IMR-90 (cell line): Measurements from ENCODE around the gene TP53AIP1. TPM values are rescaled to one million over a fixed set of nuclear protein-coding genes. Genes with fewer than 3 reads are reported as not detected.

Experiments used
- ATAC-seq: fragments of 200-7000 bp; cut with Tn5 transposase; 2 replicates; pipeline ENCODE4 v1.9.1; 2020; ENCODE audit warnings: low read depth, mild to moderate bottlenecking, moderate library complexity
- BruUV-seq: library from RNA; stranded (reverse); fragments of 400-500 nt; replicated peaks from 2 replicates; lab custom pipeline; 2021; lab: Mats Ljungman, UMichigan
- CTCF ChIA-PET: fragments of 300-600 bp; formaldehyde crosslinking; extraction: SDS; loops from one replicate; lab custom pipeline; 2021; ENCODE audit warnings: antibody characterized with exemption; lab: Yijun Ruan, JAX
- POLR2A ChIA-PET: fragments of 300-600 bp; sonication (Branson Sonifier 250); formaldehyde crosslinking; loops from one replicate; lab custom pipeline; 2022; ENCODE audit warnings: antibody characterized with exemption; ENCODE audit not compliant: unreplicated experiment; lab: Charles Lee
- DNase-seq: peaks from one replicate; pipeline ENCODE4 v3.0.0; 2013
- H2AFZ ChIP-seq: replicated peaks from 2 replicates; pipeline ENCODE3; 2013; ENCODE audit warnings: low read length, mild to moderate bottlenecking; ENCODE audit not compliant: poor library complexity
- H2AK5ac ChIP-seq: 2 replicates; pipeline ENCODE4 v1.6.1; 2013; ENCODE audit warnings: low read depth, low read length, inconsistent platforms
- H2AK9ac ChIP-seq: replicated peaks from 2 replicates; pipeline ENCODE3; 2013; ENCODE audit warnings: mild to moderate bottlenecking, low read depth, low read length, moderate library complexity; ENCODE audit not compliant: poor library complexity
- H2BK120ac ChIP-seq: 2 replicates; pipeline ENCODE4 v1.6.1; 2013; ENCODE audit warnings: low read depth, low read length, inconsistent platforms
- H2BK15ac ChIP-seq: 3 replicates; pipeline ENCODE4 v1.6.1; 2013; ENCODE audit warnings: low read depth, low read length, inconsistent platforms
- H2BK20ac ChIP-seq: 2 replicates; pipeline ENCODE4 v1.6.1; 2013; ENCODE audit warnings: low read depth, mild to moderate bottlenecking, inconsistent platforms, low read length, moderate library complexity
- H2BK5ac ChIP-seq: 2 replicates; pipeline ENCODE4 v1.6.1; 2013; ENCODE audit warnings: mild to moderate bottlenecking, low read depth, low read length, inconsistent platforms; ENCODE audit not compliant: poor library complexity, severe bottlenecking
- H3K14ac ChIP-seq: replicated peaks from 2 replicates; pipeline ENCODE4 v1.6.1; 2013; ENCODE audit warnings: low read depth, low read length, inconsistent platforms
- H3K18ac ChIP-seq: 2 replicates; pipeline ENCODE4 v1.6.1; 2013; ENCODE audit warnings: low read depth, low read length, control low read depth
- H3K23ac ChIP-seq: 2 replicates; pipeline ENCODE4 v1.6.1; 2013; ENCODE audit warnings: low read depth, low read length, inconsistent platforms
- H3K27ac ChIP-seq: 2 replicates; pipeline ENCODE4 v1.5.1; 2013; ENCODE audit warnings: mild to moderate bottlenecking, control low read depth, low read length; ENCODE audit not compliant: insufficient read depth
- H3K27me3 ChIP-seq: 2 replicates; pipeline ENCODE4 v1.6.1; 2013; ENCODE audit warnings: low read length; ENCODE audit not compliant: control insufficient read depth, insufficient read depth
- H3K36me3 ChIP-seq: 2 replicates; pipeline ENCODE4 v1.6.1; 2013; ENCODE audit warnings: low read length, mixed read lengths; ENCODE audit not compliant: control insufficient read depth, insufficient read depth
- H3K4ac ChIP-seq: 2 replicates; pipeline ENCODE4 v1.6.1; 2013; ENCODE audit warnings: low read depth, low read length, inconsistent platforms
- H3K4me1 ChIP-seq: 2 replicates; pipeline ENCODE4 v1.6.1; 2013; ENCODE audit warnings: low read length, mixed read lengths; ENCODE audit not compliant: control insufficient read depth, insufficient read depth
- H3K4me2 ChIP-seq: 2 replicates; pipeline ENCODE4 v1.6.1; 2013; ENCODE audit warnings: low read depth, mild to moderate bottlenecking, control low read depth, low read length, moderate library complexity
- H3K4me3 ChIP-seq: 2 replicates; pipeline ENCODE4 v1.5.1; 2013; ENCODE audit warnings: low read depth, mild to moderate bottlenecking, control low read depth, low read length, moderate library complexity; ENCODE audit not compliant: insufficient read depth
- H3K56ac ChIP-seq: 2 replicates; pipeline ENCODE4 v1.6.1; 2013; ENCODE audit warnings: low read length, inconsistent platforms; ENCODE audit not compliant: insufficient read depth; ENCODE audit errors: extremely low read depth
- H3K79me1 ChIP-seq, 2 experiments: 2 replicates each; pipeline ENCODE4 v1.6.1; 2013; ENCODE audit warnings: low read length in 2 of 2, inconsistent platforms in 1 of 2, low read depth in 1 of 2
- H3K9ac ChIP-seq: 2 replicates; pipeline ENCODE4 v1.6.1; 2013; ENCODE audit warnings: low read depth, low read length, control low read depth
- H3K9me1 ChIP-seq: 2 replicates; pipeline ENCODE4 v1.6.1; 2013; ENCODE audit warnings: low read length, inconsistent platforms; ENCODE audit not compliant: insufficient read depth
- H3K9me3 ChIP-seq: 2 replicates; pipeline ENCODE4 v1.6.1; 2013; ENCODE audit warnings: low read length; ENCODE audit not compliant: control insufficient read depth, insufficient read depth
- H4K20me1 ChIP-seq: 2 replicates; pipeline ENCODE4 v1.6.1; 2013; ENCODE audit warnings: low read length, inconsistent platforms; ENCODE audit not compliant: insufficient read depth
- H4K5ac ChIP-seq: 2 replicates; pipeline ENCODE4 v1.6.1; 2013; ENCODE audit warnings: mild to moderate bottlenecking, low read depth, low read length, control low read depth
- H4K8ac ChIP-seq, 2 experiments: 2 replicates each; pipeline ENCODE4 v1.6.1; 2013; ENCODE audit warnings: low read depth in 2 of 2, low read length in 2 of 2, control low read depth in 1 of 2, inconsistent platforms in 1 of 2
- H4K91ac ChIP-seq: 2 replicates; pipeline ENCODE4 v1.6.1; 2013; ENCODE audit warnings: low read depth, low read length, inconsistent platforms; ENCODE audit not compliant: insufficient read depth
- CTCF ChIP-seq: conservative IDR thresholded peaks from 2 replicates; pipeline ENCODE4 v1.5.1; 2012; ENCODE audit warnings: mild to moderate bottlenecking, low read depth, low read length, improper control_type of control experiment
- NFE2L2 ChIP-seq: fragments of 150-350 bp; IDR thresholded peaks from 2 replicates; pipeline ENCODE4 v1.6.1; 2016; ENCODE audit warnings: low read depth, mild to moderate bottlenecking, low read length
- RAD21 ChIP-seq: IDR thresholded peaks from 2 replicates; pipeline ENCODE4 v1.6.1; 2012; ENCODE audit warnings: low read length, improper control_type of control experiment
- WGBS, 2 experiments: methylation state at CpG; one replicate each; pipeline versions ENCODE4 v1.1.5 to v1.1.7; 2013; ENCODE audit warnings: missing lambda C conversion rate in 2 of 2; ENCODE audit not compliant: insufficient read length in 1 of 2; ENCODE audit errors: extremely low coverage in 2 of 2; 5-methylcytosine and 5-hydroxymethylcytosine counted together
- dilution Hi-C: fragments of 300-500 bp; cut with HindIII; formaldehyde crosslinking; loops from one replicate; pipeline ENCODE4 v1.14.3; 2018; ENCODE audit warnings: low sequenced_read_pairs; ENCODE audit not compliant: unreplicated experiment
- in situ Hi-C: fragments of 300-500 bp; cut with MboI; formaldehyde crosslinking; loops from 3 replicates; pipeline ENCODE4 v1.14.3; 2019; ENCODE audit warnings: low sequenced_read_pairs, inconsistent platforms, mixed read lengths
- intact Hi-C: fragments of 100-400 bp; cut with micrococcal nuclease; formaldehyde crosslinking; loops from 2 replicates; pipeline ENCODE4 v1.10.0; 2022
- polyA plus RNA-seq, 3 experiments: library from polyadenylated mRNA; depleted of rRNA; stranded (reverse); fragments of >200 nt; gene quantifications; 2 replicates each; pipeline ENCODE4 v1.2.3, GENCODE V29; 2012; ENCODE audit warnings: low replicate concordance in 1 of 3
- total RNA-seq: library from RNA; depleted of rRNA; stranded (reverse); fragments of >200 nt; gene quantifications from 2 replicates; pipeline ENCODE4 v1.2.3, GENCODE V29; 2012

TP53AIP1 gene
- total and polyA plus RNA-seq, 2 of the 4 experiments (the other 2 are of a cell fraction) = not detected

GRCh38 chr11:128948583-128948982 lies 5.9 kb upstream of the TP53AIP1 start:
- no peaks in the 10 kb centered on the region for H3K79me1 ChIP-seq
- in situ Hi-C loops (no loop called here), intact Hi-C loops (no loop called here), dilution Hi-C loops (no loop called here)
- no TSS peak for BruUV-seq
- DNase-seq (no peak), ATAC-seq (no peak)
- H2BK120ac ChIP-seq = no peak overlapping the region
- no peak overlapping the region for H3K27ac ChIP-seq
- POLR2A ChIA-PET = no interaction called here
- H4K8ac ChIP-seq = no peak overlapping the region
- no peak overlapping the region for H3K4me2 ChIP-seq
- no peaks in the 10 kb centered on the region for H3K36me3 ChIP-seq
- no peak overlapping the region for H3K4me3 ChIP-seq
- H4K5ac ChIP-seq = no peak overlapping the region
- no peak overlapping the region for H3K18ac ChIP-seq
- no peaks in the 10 kb centered on the region for H3K9me3 ChIP-seq
- WGBS, 2 experiments = no CpG with 5 or more reads among the region's 3 CpGs
- no peak overlapping the region for H2AK9ac ChIP-seq
- no peaks in the 10 kb centered on the region for H4K20me1 ChIP-seq
- no peak overlapping the region for H3K56ac ChIP-seq
- no peak for TF ChIP-seq NFE2L2
- 0 out of 2 replicates have a peak, but pooled peaks have one; percentile 10 for TF ChIP-seq CTCF
- 0 out of 2 replicates have a peak, but pooled peaks have one; percentile 22 for TF ChIP-seq RAD21
- no peak overlapping the region for H3K4ac ChIP-seq
- H2BK20ac ChIP-seq = no peak overlapping the region
- H2BK5ac ChIP-seq = no peak overlapping the region
- no peak overlapping the region for H3K9ac ChIP-seq
- H4K91ac ChIP-seq = no peak overlapping the region
- H3K9me1 ChIP-seq = no peaks in the 10 kb centered on the region
- no peak overlapping the region for H2BK15ac ChIP-seq
- H3K14ac ChIP-seq = no peak overlapping the region
- no peaks in the 10 kb centered on the region for H3K4me1 ChIP-seq
- no peak overlapping the region for H3K23ac ChIP-seq
- H2AFZ ChIP-seq = no peak overlapping the region
- CTCF ChIA-PET = interaction anchor here (0.8 to 2.9 kb wide), 6 partner anchors 13 to 67 kb away, joined by 3 to 43 read pairs (median 4); no protein-coding TSS in a partner anchor
- no peak overlapping the region for H2AK5ac ChIP-seq
- H3K27me3 ChIP-seq = no peaks in the 10 kb centered on the region; the same call in 1 of the 2 replicates
